Peyer's patch (tissue), 4 donors: ENCODE results near the gene MCTP2. TPM values are rescaled to one million over a fixed set of nuclear protein-coding genes. Genes with fewer than 3 reads are reported as not detected.

Experiments used
- DNase-seq, 3 donors: peaks; one replicate each; pipeline ENCODE4 v3.0.0-alpha.2; 2017 to 2019
- H3K27ac ChIP-seq, 4 donors: fragments of 200-600 bp; sonication (generic); one replicate each; pipeline ENCODE4 v1.5.1; 2016 to 2019
- H3K27me3 ChIP-seq, 2 donors: fragments of 200-600 bp; sonication (generic); one replicate each; pipeline ENCODE4 v1.5.1; 2019
- H3K36me3 ChIP-seq, 3 donors: fragments of 200-600 bp; sonication (generic); one replicate each; pipeline ENCODE4 v1.5.1; 2016 to 2019
- H3K4me1 ChIP-seq, 4 donors: fragments of 200-600 bp; sonication (generic); one replicate each; pipeline ENCODE4 v1.5.1; 2016 to 2019
- H3K4me3 ChIP-seq, 4 donors: fragments of 200-600 bp; sonication (generic); 1 replicate in 3 of 4; 2 replicates in 1 of 4; pipeline ENCODE4 v1.5.1; 2016 to 2019; ENCODE audit warnings: mild to moderate bottlenecking in 1 of 4
- H3K9me3 ChIP-seq, 4 donors: fragments of 200-600 bp; sonication (generic); one replicate each; pipeline ENCODE4 v1.5.1; 2016 to 2019; ENCODE audit warnings: mild to moderate bottlenecking in 1 of 4
- CTCF ChIP-seq, 6 experiments: fragments of 450-650 bp in 4 of 6; fragments of 200-600 bp in 2 of 6; sonication (generic) in 1 of 6; IDR thresholded peaks; one replicate each; pipeline ENCODE4 v1.5.1; 2017 to 2019; ENCODE audit warnings: antibody characterized with exemption in 6 of 6, mild to moderate bottlenecking in 3 of 6, moderate library complexity in 1 of 6
- POLR2A ChIP-seq, 2 donors: fragments of 450-650 bp; IDR thresholded peaks; one replicate each; pipeline ENCODE4 v1.5.1; 2017; ENCODE audit warnings: antibody characterized with exemption in 2 of 2, mild to moderate bottlenecking in 2 of 2, moderate library complexity in 2 of 2
- total RNA-seq, 4 donors: library from RNA; depleted of rRNA; stranded (reverse); fragments of >200 nt; gene quantifications; one replicate each; pipeline ENCODE4 v1.1.0, GENCODE V29; 2016

MCTP2 gene
- total RNA-seq, 4 donors from 2014 or later = 40.8 to 241 (median 74.0) TPM

- Histone ChIP-seq H3K4me3 (no peak overlapping the region), H3K27ac (no peak overlapping the region), H3K27me3 (no peaks in the 10 kb centered on the region), H3K36me3 (no peaks in the 10 kb centered on the region), H3K9me3 (no peaks in the 10 kb centered on the region), H3K4me1 (no peaks in the 10 kb centered on the region)
- TF ChIP-seq POLR2A (IDR thresholded peaks at IDR 0.05) = no peak
- no peak for TF ChIP-seq CTCF (IDR thresholded peaks at IDR 0.05)
- no peak for DNase-seq
Measured at GRCh38 chr15:94265009-94265408, 33.6 kb downstream of the MCTP2 start.

- Histone ChIP-seq H3K4me3 (no peak overlapping the region), H3K27ac (no peak overlapping the region), H3K27me3 (no peaks in the 10 kb centered on the region), H3K9me3 (no peaks in the 10 kb centered on the region), H3K36me3 (no peaks in the 10 kb centered on the region), H3K4me1 (no peaks in the 10 kb centered on the region)
- TF ChIP-seq CTCF (IDR thresholded peaks at IDR 0.05) (no peak), POLR2A (IDR thresholded peaks at IDR 0.05) (no peak)
- DNase-seq = no peak
Measured at GRCh38 chr15:94265982-94266381, 34.6 kb downstream of the MCTP2 start.

GRCh38 chr15:94266789-94267188 lies 35.4 kb downstream of the MCTP2 start:
- no peak overlapping the region for H3K27ac ChIP-seq
- no peaks in the 10 kb centered on the region for H3K36me3 ChIP-seq
- H3K4me3 ChIP-seq = no peak overlapping the region
- no peaks in the 10 kb centered on the region for H3K9me3 ChIP-seq
- H3K4me1 ChIP-seq = no peaks in the 10 kb centered on the region
- DNase-seq = no peak
- TF ChIP-seq POLR2A (IDR thresholded peaks at IDR 0.05) (no peak), CTCF (IDR thresholded peaks at IDR 0.05) (no peak)
- no peaks in the 10 kb centered on the region for H3K27me3 ChIP-seq

- no peak overlapping the region for H3K4me3 ChIP-seq
- no peak for TF ChIP-seq POLR2A (IDR thresholded peaks at IDR 0.05)
- TF ChIP-seq CTCF (IDR thresholded peaks at IDR 0.05) = no peak
- DNase-seq = no peak
Measured at GRCh38 chr15:94269954-94270353, 38.6 kb downstream of the MCTP2 start.

GRCh38 chr15:94270570-94270969 lies 39.2 kb downstream of the MCTP2 start:
- H3K36me3 ChIP-seq = no peaks in the 10 kb centered on the region
- no peak overlapping the region for H3K27ac ChIP-seq
- H3K4me1 ChIP-seq = peaks cover 0 to 7% (median 0%) of the 10 kb centered on the region in 4 donors
- H3K9me3 ChIP-seq = no peaks in the 10 kb centered on the region
- no peak overlapping the region for H3K4me3 ChIP-seq
- no peaks in the 10 kb centered on the region for H3K27me3 ChIP-seq
- no peak for DNase-seq
- no peak for TF ChIP-seq CTCF (IDR thresholded peaks at IDR 0.05)
- TF ChIP-seq POLR2A (IDR thresholded peaks at IDR 0.05) = no peak

More at GRCh38 chr15:94269954-94270353, 38.6 kb downstream of the MCTP2 start:
- Histone ChIP-seq H3K9me3 (no peaks in the 10 kb centered on the region), H3K36me3 (no peaks in the 10 kb centered on the region), H3K27ac (no peak overlapping the region), H3K27me3 (no peaks in the 10 kb centered on the region), H3K4me1 (peaks cover 0 to 7% (median 0%) of the 10 kb centered on the region in 4 donors)
